GM18505 (cell line): ENCODE measurements around the gene CENPE.
"Not testable (repeated sequence)": the region's sequence is repeated elsewhere in the genome, so short reads cannot be mapped to it uniquely, and the experiment has no call there.

Experiments
- ATAC-seq: cut with Tn5 transposase; IDR thresholded peaks from one replicate; pipeline ENCODE4 v1.9.1; 2021; ENCODE audit not compliant: unreplicated experiment
- POLR2A ChIP-seq: IDR thresholded peaks from 4 replicates; pipeline ENCODE4 v1.6.1; 2011; ENCODE audit warnings: borderline replicate concordance; ENCODE audit not compliant: insufficient read depth, insufficient read length; ENCODE audit errors: extremely low read depth

Gene CENPE

GRCh38 chr4:103198111-103198765 lies at the start of gene CENPE:
CENPE (minus strand) TSS chr4:103198343; CDS start chr4:103198319, 24 bp downstream.
- peak; percentile 96 for ATAC-seq
- TF ChIP-seq POLR2A: peak; percentile 74

- TF ChIP-seq POLR2A: no peak
- ATAC-seq: no peak
Measured at GRCh38 chr4:103244251-103244650, 46.1 kb upstream of the CENPE start.

- not testable (repeated sequence) for ATAC-seq
Measured at GRCh38 chr4:103230938-103231337, 32.8 kb upstream of the CENPE start.

GRCh38 chr4:103223556-103223955 lies 25.4 kb upstream of the CENPE start:
- ATAC-seq: not testable (repeated sequence)

- no peak for TF ChIP-seq POLR2A
- no peak for ATAC-seq
Measured at GRCh38 chr4:103207673-103208072, 9.5 kb upstream of the CENPE start.

GRCh38 chr4:103204111-103204510 lies 6.0 kb upstream of the CENPE start:
- ATAC-seq: no peak
- no peak for TF ChIP-seq POLR2A

GRCh38 chr4:103201724-103202123 lies 3.6 kb upstream of the CENPE start:
- ATAC-seq: no peak
- no peak for TF ChIP-seq POLR2A

- ATAC-seq: no peak
- TF ChIP-seq POLR2A: no peak
Measured at GRCh38 chr4:103201253-103201652, 3.1 kb upstream of the CENPE start.

- TF ChIP-seq POLR2A: no peak
- ATAC-seq: no peak
Measured at GRCh38 chr4:103199009-103199408, 866 bp upstream of the CENPE start.

GRCh38 chr4:103197765-103198110 lies 405 bp downstream of the CENPE start:
- peak; percentile 41 for ATAC-seq
- TF ChIP-seq POLR2A: no peak

GRCh38 chr4:103193457-103193856 lies 4.7 kb downstream of the CENPE start:
- no peak for ATAC-seq

GRCh38 chr4:103171006-103171405 lies 27.1 kb downstream of the CENPE start:
- ATAC-seq: no peak
- no peak for TF ChIP-seq POLR2A

More at GRCh38 chr4:103193457-103193856, 4.7 kb downstream of the CENPE start:
- no peak for TF ChIP-seq POLR2A

GRCh38 chr4:103169750-103170149 lies 28.4 kb downstream of the CENPE start:
- ATAC-seq: not testable (repeated sequence)

- no peak for ATAC-seq
- no peak for TF ChIP-seq POLR2A
Measured at GRCh38 chr4:103168993-103169392, 29.1 kb downstream of the CENPE start.

- no peak for ATAC-seq
- TF ChIP-seq POLR2A: no peak
Measured at GRCh38 chr4:103162176-103162575, 36.0 kb downstream of the CENPE start.
